Transverse colon (tissue), 4 donors: ENCODE data around the gene SLC2A4. TPM values are rescaled to one million over a fixed set of nuclear protein-coding genes. Genes with fewer than 3 reads are reported as not detected.

Experiments
- DNase-seq: peaks from one replicate; pipeline ENCODE4 v3.0.0-alpha.2; 2019
- H3K27ac ChIP-seq, 4 donors: fragments of 200-600 bp; sonication (generic); 2 replicates each; pipeline ENCODE4 v1.5.1; 2016 to 2018; ENCODE audit warnings: inconsistent platforms in 4 of 4
- H3K27me3 ChIP-seq: fragments of 200-600 bp; sonication (generic); 2 replicates; pipeline ENCODE4 v1.5.1; 2017; ENCODE audit warnings: inconsistent platforms
- H3K36me3 ChIP-seq, 4 donors: fragments of 200-600 bp; sonication (generic); 2 replicates each; pipeline ENCODE4 v1.5.1; 2017 to 2019; ENCODE audit warnings: inconsistent platforms in 4 of 4
- H3K4me1 ChIP-seq, 4 donors: fragments of 200-600 bp; sonication (generic); 2 replicates each; pipeline ENCODE4 v1.5.1; 2017 to 2020; ENCODE audit warnings: inconsistent platforms in 4 of 4
- H3K4me3 ChIP-seq, 4 donors: fragments of 200-600 bp; sonication (generic); 1 replicate in 1 of 4; 2 replicates in 3 of 4; pipeline versions ENCODE4 v1.5.1 to v1.6.1; 2017 to 2019; ENCODE audit warnings: inconsistent platforms in 4 of 4
- H3K9me3 ChIP-seq, 2 donors: fragments of 200-600 bp; sonication (generic); 2 replicates each; pipeline ENCODE4 v1.5.1; 2017 to 2019; ENCODE audit warnings: inconsistent platforms in 2 of 2
- CTCF ChIP-seq, 5 experiments: fragments of 200-600 bp in 3 of 5; fragments of 450-650 bp in 2 of 5; sonication (generic) in 3 of 5; IDR thresholded peaks; 1 replicate in 2 of 5; 2 replicates in 3 of 5; pipeline ENCODE4 v1.5.1; 2016 to 2017; ENCODE audit warnings: antibody characterized with exemption in 5 of 5, inconsistent platforms in 3 of 5, mild to moderate bottlenecking in 2 of 5, moderate library complexity in 1 of 5
- EP300 ChIP-seq: sonication (generic); formaldehyde crosslinking; IDR thresholded peaks from one replicate; pipeline ENCODE4 v1.6.1; 2017; ENCODE audit warnings: antibody characterized with exemption, low read depth
- POLR2A ChIP-seq: fragments of 450-650 bp; IDR thresholded peaks from one replicate; pipeline ENCODE4 v1.6.1; 2016; ENCODE audit warnings: antibody characterized with exemption, mild to moderate bottlenecking, moderate library complexity
- POLR2AphosphoS5 ChIP-seq, 3 donors: sonication (generic); formaldehyde crosslinking; IDR thresholded peaks; one replicate each; pipeline ENCODE4 v1.6.1; 2016; ENCODE audit warnings: antibody characterized with exemption in 3 of 3
- WGBS, 2 donors: methylation state at CpG; one replicate each; pipeline ENCODE4 v1.1.5; 2018; ENCODE audit warnings: low coverage in 1 of 2; 5-methylcytosine and 5-hydroxymethylcytosine counted together
- in situ Hi-C, 4 donors: fragments of 200-750 bp; cut with MboI; loops; one replicate each; pipeline versions ENCODE4 v1.15.0 to v1.15.1; 2017; ENCODE audit warnings: low sequenced_read_pairs in 3 of 4, low pct_ligation_motif_present in 1 of 4, low pct_unique_long_range_greater_than_20kb in 1 of 4
- intact Hi-C: fragments of 100-400 bp; cut with DNase I; formaldehyde crosslinking; loops from one replicate; pipeline ENCODE4 v1.15.1; 2023; ENCODE audit warnings: low total_unique reads
- total RNA-seq, 4 donors: library from RNA; depleted of rRNA; stranded (reverse); fragments of >200 nt; gene quantifications; one replicate each; pipeline ENCODE4 v1.1.0, GENCODE V29; 2016

Gene SLC2A4
- total RNA-seq, 4 donors from 2014 or later: 9.7 to 35.5 (median 20.3) TPM

- peak; percentile 91 for DNase-seq
- Histone ChIP-seq H3K27ac (peak overlapping the region; percentile 96 to 98 (median 96)), H3K4me3 (peak overlapping the region; percentile 81 to 90 (median 86)), H3K9me3 (no peaks in the 10 kb centered on the region), H3K36me3 (peaks cover 0 to 9% (median 4%) of the 10 kb centered on the region in 4 donors), H3K27me3 (no peaks in the 10 kb centered on the region), H3K4me1 (peaks cover 31 to 59% (median 46%) of the 10 kb centered on the region in 4 donors)
- intact Hi-C loops: no loop called here
- in situ Hi-C loops: loop anchor here in 1 of 4 donors (25.0 kb wide), 1 partner anchor 899 kb away; no protein-coding TSS in a partner anchor
- TF ChIP-seq EP300 (no peak), CTCF (IDR thresholded peaks at IDR 0.05) (no peak), POLR2AphosphoS5 (IDR thresholded peaks at IDR 0.05) (peak in 1 of 3 donors; percentile 11), POLR2A (peak; percentile 47)
- 1% methylated on average over 49 of the region's 73 CpGs; no CpG with 5 or more reads in 1 of the 2 donors for WGBS, 2 donors
Measured at GRCh38 chr17:7237761-7238419, 43.6 kb upstream of the SLC2A4 start.

- Histone ChIP-seq H3K36me3 (peaks cover 0 to 9% (median 4%) of the 10 kb centered on the region in 4 donors), H3K4me1 (peaks cover 30 to 57% (median 44%) of the 10 kb centered on the region in 4 donors), H3K27me3 (no peaks in the 10 kb centered on the region), H3K9me3 (no peaks in the 10 kb centered on the region), H3K27ac (peak overlapping the region; percentile 96 to 98 (median 96)), H3K4me3 (peak overlapping the region; percentile 81 to 90 (median 86))
- in situ Hi-C loops (loop anchor here in 1 of 4 donors (25.0 kb wide), 1 partner anchor 899 kb away; no protein-coding TSS in a partner anchor), intact Hi-C loops (no loop called here)
- no peak for DNase-seq
- 0 to 2% methylated on average over 1 to 37 of the region's 39 CpGs for WGBS, 2 donors
- TF ChIP-seq POLR2A (no peak), EP300 (no peak), CTCF (IDR thresholded peaks at IDR 0.05) (no peak), POLR2AphosphoS5 (IDR thresholded peaks at IDR 0.05) (no peak)
Measured at GRCh38 chr17:7238420-7239090, 43.0 kb upstream of the SLC2A4 start.

- Histone ChIP-seq H3K36me3 (peaks cover 0 to 13% (median 6%) of the 10 kb centered on the region in 4 donors), H3K4me1 (peaks cover 31 to 61% (median 45%) of the 10 kb centered on the region in 4 donors), H3K9me3 (no peaks in the 10 kb centered on the region), H3K4me3 (peak within 1 kb of the TSS; percentile 81 to 95 (median 86)), H3K27me3 (no peaks in the 10 kb centered on the region), H3K27ac (peak within 1 kb of the TSS; percentile 96 to 99 (median 98))
- TF ChIP-seq CTCF (IDR thresholded peaks at IDR 0.05): peak in 3 of 5 experiments; percentile 20 to 77 (median 70)
- peak; percentile 80 for TF ChIP-seq POLR2A
- TF ChIP-seq EP300: peak; percentile 48
- peak; percentile 43 to 67 (median 52) for TF ChIP-seq POLR2AphosphoS5 (IDR thresholded peaks at IDR 0.05)
- 0 to 1% methylated on average over 5 to 60 of the region's 72 CpGs for WGBS, 2 donors
- intact Hi-C loops (loop anchor here (5.0 kb wide), 1 partner anchor 603 kb away; no protein-coding TSS in a partner anchor), in situ Hi-C loops (loop anchor here in 1 of 4 donors (25.0 kb wide), 1 partner anchor 898 kb away; no protein-coding TSS in a partner anchor)
- DNase-seq: peak; percentile 99
Measured at GRCh38 chr17:7239091-7240027, 42.2 kb upstream of the SLC2A4 start, which contains the start of gene PHF23. Gene PHF23, minus strand, starts transcription at chr17:7239457. Its CDS starts 178 bp downstream, at chr17:7239279.
